ENCODE data around the gene GRK5.

GRK5 gene

GRCh38 chr10:119281581-119282071 lies 74.3 kb downstream of the GRK5 start:
- no peak for TF ChIP-seq CTCF (conservative IDR thresholded peaks at IDR 0.05; ENCODE audit: low read depth, low read length)
- no peak overlapping the region for H3K4me3 ChIP-seq (ENCODE audit: low read depth, low read length)
- DNase-seq (ENCODE audit: low read depth), result peak; percentile 28

- no peak for TF ChIP-seq CTCF (conservative IDR thresholded peaks at IDR 0.05; ENCODE audit: low read depth, low read length)
- H3K4me3 ChIP-seq (ENCODE audit: low read depth, low read length), result no peak overlapping the region
- DNase-seq (ENCODE audit: low read depth), result no peak
Measured at GRCh38 chr10:119282446-119282845, 75.1 kb downstream of the GRK5 start.

GRCh38 chr10:119283387-119283786 lies 76.0 kb downstream of the GRK5 start:
- DNase-seq (ENCODE audit: low read depth), result no peak
- H3K4me3 ChIP-seq (ENCODE audit: low read depth, low read length), result no peak overlapping the region
- no peak for TF ChIP-seq CTCF (conservative IDR thresholded peaks at IDR 0.05; ENCODE audit: low read depth, low read length)

GRCh38 chr10:119283818-119284217 lies 76.4 kb downstream of the GRK5 start:
- TF ChIP-seq CTCF (conservative IDR thresholded peaks at IDR 0.05; ENCODE audit: low read depth, low read length), result no peak
- no peak overlapping the region for H3K4me3 ChIP-seq (ENCODE audit: low read depth, low read length)
- DNase-seq (ENCODE audit: low read depth), result no peak

- TF ChIP-seq CTCF (conservative IDR thresholded peaks at IDR 0.05; ENCODE audit: low read depth, low read length), result no peak
- no peak overlapping the region for H3K4me3 ChIP-seq (ENCODE audit: low read depth, low read length)
- DNase-seq (ENCODE audit: low read depth), result no peak
Measured at GRCh38 chr10:119284679-119285096, 77.3 kb downstream of the GRK5 start.

GRCh38 chr10:119285495-119286267 lies 78.3 kb downstream of the GRK5 start:
- H3K4me3 ChIP-seq (ENCODE audit: low read depth, low read length), result peak overlapping the region; percentile 31
- no peak for TF ChIP-seq CTCF (conservative IDR thresholded peaks at IDR 0.05; ENCODE audit: low read depth, low read length)
- DNase-seq (ENCODE audit: low read depth), result no peak

GRCh38 chr10:119286516-119286915 lies 79.1 kb downstream of the GRK5 start:
- no peak for DNase-seq (ENCODE audit: low read depth)
- no peak for TF ChIP-seq CTCF (conservative IDR thresholded peaks at IDR 0.05; ENCODE audit: low read depth, low read length)
- no peak overlapping the region for H3K4me3 ChIP-seq (ENCODE audit: low read depth, low read length)

All from choroid plexus epithelial cell (primary cell).